ENCODE data around the gene CHRND. TPM values are rescaled to one million over a fixed set of nuclear protein-coding genes. Genes with fewer than 3 reads are reported as not detected.

CHRND gene
- polyA plus RNA-seq, 1 donor from 2014 or later: not detected

DNA sequence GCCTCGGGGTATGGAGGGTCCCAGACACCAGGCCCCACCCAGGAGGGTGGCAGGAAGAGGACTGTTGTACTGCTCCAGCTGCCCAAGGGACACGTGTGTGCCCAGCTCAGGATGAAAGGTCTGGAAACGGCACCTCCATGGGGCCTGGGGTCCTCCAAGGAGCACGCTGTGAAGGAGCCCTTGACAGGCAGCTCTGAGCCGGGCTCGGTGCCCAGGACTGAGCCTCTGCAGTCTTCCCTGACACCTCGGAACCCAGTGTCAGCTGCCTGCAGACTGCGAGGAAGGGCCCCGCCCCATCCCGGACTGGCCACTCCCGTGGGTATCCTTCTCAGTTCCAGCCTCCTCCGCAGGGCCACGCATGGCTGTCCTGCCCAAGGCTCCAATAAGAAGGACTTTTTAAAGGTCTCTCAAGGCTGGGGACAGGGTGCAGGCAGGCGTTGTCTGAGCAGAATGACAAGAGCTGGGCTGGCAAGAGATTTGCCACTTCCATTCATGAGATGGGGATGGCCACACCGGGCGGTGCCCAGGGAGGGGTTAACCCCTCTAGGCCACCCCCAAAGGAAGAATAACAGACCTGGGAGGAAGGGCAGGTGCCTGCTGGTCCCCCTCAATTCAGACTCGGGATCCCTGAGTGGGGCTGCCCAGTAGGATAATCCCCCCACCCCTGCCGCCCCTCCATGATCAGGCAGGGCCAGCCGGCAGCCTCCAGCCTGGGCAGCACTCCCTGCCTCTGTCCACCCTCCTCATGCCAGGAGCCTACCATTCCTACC, 47.2 kb upstream of the CHRND start (continued):
- TF ChIP-seq MXI1 (conservative IDR thresholded peaks at IDR 0.05; ENCODE audit: poor library complexity, severe bottlenecking): no peak

DNA sequence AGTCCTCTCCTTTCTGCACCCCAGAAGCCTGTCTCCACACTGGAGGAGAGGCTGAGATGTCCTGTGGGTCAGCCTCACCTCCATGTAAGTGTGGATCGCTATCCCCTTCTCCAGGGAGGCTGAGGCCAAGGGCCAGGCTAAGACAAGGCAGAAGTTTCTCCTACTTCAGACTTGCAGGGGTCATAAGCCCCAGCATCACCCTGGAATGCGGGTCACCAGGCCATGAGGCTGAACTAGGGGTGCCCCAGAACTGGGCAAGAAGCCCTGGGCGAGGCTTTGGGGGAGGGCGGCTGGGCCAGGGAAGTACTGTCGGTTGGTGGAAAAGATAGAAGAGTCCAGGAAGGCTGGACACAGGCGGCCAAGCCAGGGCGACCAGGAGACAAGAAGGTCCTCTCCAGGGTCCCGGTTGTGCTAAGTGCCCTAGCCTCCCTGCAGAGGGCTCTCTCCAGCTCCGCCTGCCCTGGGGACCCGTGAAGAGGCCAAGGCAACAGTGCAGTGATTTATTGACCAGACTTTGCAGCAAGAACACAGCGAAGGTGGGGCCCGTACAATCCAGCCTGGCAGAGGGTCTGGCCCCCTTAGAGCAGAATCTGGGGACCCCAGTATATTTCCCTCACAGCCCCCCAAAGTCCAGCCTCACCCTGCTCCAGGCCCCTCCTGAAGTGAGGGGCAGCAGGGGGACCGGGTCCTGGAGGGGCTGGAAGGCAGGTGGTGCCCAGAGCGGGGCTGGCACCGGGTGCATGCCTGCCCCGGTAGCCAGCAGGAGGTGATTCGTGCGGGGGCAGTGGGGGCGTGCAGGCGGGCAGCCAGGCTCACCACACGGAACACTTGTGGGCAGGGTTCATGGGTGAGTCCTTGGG, 46.4 kb upstream of the CHRND start:
- no peak overlapping the region for H3K4me3 ChIP-seq (ENCODE audit: low read length)
- H3F3A ChIP-seq (ENCODE audit: insufficient read depth, low read length, poor library complexity, severe bottlenecking): no peaks in the 10 kb centered on the region
- H3K36me3 ChIP-seq (ENCODE audit: insufficient read depth, low read length): no peaks in the 10 kb centered on the region
- H3K9ac ChIP-seq (ENCODE audit: low read length): no peak overlapping the region
- H3K27ac ChIP-seq (ENCODE audit: low read length): no peak overlapping the region
- no peaks in the 10 kb centered on the region for H3K9me2 ChIP-seq (ENCODE audit: insufficient read depth, low read length)
- no peaks in the 10 kb centered on the region for H4K20me1 ChIP-seq (ENCODE audit: insufficient read depth)
- H3K79me2 ChIP-seq (replicated peaks; ENCODE audit: insufficient read depth, low read length): no peaks in the 10 kb centered on the region
- no peaks in the 10 kb centered on the region for H3K9me3 ChIP-seq (ENCODE audit: low read length)
- no peak overlapping the region for H3K4me2 ChIP-seq (ENCODE audit: low read length)
- H3K27me3 ChIP-seq (ENCODE audit: insufficient read depth, low read depth, low read length): peaks cover 5% of the 10 kb centered on the region
- TF ChIP-seq EZH2 (IDR thresholded peaks at IDR 0.05; ENCODE audit: borderline replicate concordance, insufficient read depth, low read length, poor library complexity, severe bottlenecking) (no peak), MXI1 (conservative IDR thresholded peaks at IDR 0.05; ENCODE audit: poor library complexity, severe bottlenecking) (no peak), SMC3 (conservative IDR thresholded peaks at IDR 0.05; ENCODE audit: poor library complexity) (no peak), RAD21 (conservative IDR thresholded peaks at IDR 0.05) (no peak), TAF1 (IDR thresholded peaks at IDR 0.05; ENCODE audit: low read depth) (no peak), EP300 (conservative IDR thresholded peaks at IDR 0.05; ENCODE audit: poor library complexity, severe bottlenecking) (no peak), POLR2AphosphoS5 (IDR thresholded peaks at IDR 0.05) (no peak)
- TF ChIP-seq, protein P1, sequence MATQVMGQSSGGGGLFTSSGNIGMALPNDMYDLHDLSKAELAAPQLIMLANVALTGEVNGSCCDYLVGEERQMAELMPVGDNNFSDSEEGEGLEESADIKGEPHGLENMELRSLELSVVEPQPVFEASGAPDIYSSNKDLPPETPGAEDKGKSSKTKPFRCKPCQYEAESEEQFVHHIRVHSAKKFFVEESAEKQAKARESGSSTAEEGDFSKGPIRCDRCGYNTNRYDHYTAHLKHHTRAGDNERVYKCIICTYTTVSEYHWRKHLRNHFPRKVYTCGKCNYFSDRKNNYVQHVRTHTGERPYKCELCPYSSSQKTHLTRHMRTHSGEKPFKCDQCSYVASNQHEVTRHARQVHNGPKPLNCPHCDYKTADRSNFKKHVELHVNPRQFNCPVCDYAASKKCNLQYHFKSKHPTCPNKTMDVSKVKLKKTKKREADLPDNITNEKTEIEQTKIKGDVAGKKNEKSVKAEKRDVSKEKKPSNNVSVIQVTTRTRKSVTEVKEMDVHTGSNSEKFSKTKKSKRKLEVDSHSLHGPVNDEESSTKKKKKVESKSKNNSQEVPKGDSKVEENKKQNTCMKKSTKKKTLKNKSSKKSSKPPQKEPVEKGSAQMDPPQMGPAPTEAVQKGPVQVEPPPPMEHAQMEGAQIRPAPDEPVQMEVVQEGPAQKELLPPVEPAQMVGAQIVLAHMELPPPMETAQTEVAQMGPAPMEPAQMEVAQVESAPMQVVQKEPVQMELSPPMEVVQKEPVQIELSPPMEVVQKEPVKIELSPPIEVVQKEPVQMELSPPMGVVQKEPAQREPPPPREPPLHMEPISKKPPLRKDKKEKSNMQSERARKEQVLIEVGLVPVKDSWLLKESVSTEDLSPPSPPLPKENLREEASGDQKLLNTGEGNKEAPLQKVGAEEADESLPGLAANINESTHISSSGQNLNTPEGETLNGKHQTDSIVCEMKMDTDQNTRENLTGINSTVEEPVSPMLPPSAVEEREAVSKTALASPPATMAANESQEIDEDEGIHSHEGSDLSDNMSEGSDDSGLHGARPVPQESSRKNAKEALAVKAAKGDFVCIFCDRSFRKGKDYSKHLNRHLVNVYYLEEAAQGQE (IDR thresholded peaks at IDR 0.05; ENCODE audit: borderline replicate concordance): no peak
- TF ChIP-seq, protein P2, sequence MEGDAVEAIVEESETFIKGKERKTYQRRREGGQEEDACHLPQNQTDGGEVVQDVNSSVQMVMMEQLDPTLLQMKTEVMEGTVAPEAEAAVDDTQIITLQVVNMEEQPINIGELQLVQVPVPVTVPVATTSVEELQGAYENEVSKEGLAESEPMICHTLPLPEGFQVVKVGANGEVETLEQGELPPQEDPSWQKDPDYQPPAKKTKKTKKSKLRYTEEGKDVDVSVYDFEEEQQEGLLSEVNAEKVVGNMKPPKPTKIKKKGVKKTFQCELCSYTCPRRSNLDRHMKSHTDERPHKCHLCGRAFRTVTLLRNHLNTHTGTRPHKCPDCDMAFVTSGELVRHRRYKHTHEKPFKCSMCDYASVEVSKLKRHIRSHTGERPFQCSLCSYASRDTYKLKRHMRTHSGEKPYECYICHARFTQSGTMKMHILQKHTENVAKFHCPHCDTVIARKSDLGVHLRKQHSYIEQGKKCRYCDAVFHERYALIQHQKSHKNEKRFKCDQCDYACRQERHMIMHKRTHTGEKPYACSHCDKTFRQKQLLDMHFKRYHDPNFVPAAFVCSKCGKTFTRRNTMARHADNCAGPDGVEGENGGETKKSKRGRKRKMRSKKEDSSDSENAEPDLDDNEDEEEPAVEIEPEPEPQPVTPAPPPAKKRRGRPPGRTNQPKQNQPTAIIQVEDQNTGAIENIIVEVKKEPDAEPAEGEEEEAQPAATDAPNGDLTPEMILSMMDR (IDR thresholded peaks at IDR 0.05; ENCODE audit: poor library complexity, severe bottlenecking): no peak
- no peak overlapping the region for H2AFZ ChIP-seq (ENCODE audit: low read depth, low read length)

All from neural cell (in vitro differentiated cells).